Nephron progenitor cell (in vitro differentiated cells): Measurements from ENCODE around the gene HOMER3.
A peak's percentile ranks its signal among the peaks of the same experiment; 100 is the strongest.
"Not testable (repeated sequence)": the region's sequence is repeated elsewhere in the genome, so short reads cannot be mapped to it uniquely, and the experiment has no call there.

ENCODE experiments used
- DNase-seq: peaks from one replicate; pipeline ENCODE4 v3.0.0; 2021
- H3K27ac Mint-ChIP-seq: 2 replicates; pipeline ENCODE4 v1.8.0; 2021; ENCODE audit warnings: mild to moderate bottlenecking, moderate library complexity, mixed read lengths
- H3K27me3 Mint-ChIP-seq: 2 replicates; pipeline ENCODE4 v1.8.0; 2021; ENCODE audit warnings: mild to moderate bottlenecking, low read depth, mixed read lengths; ENCODE audit not compliant: poor library complexity
- H3K36me3 Mint-ChIP-seq: 2 replicates; pipeline ENCODE4 v1.8.0; 2021; ENCODE audit warnings: low read depth, mixed read lengths
- H3K4me1 Mint-ChIP-seq: 2 replicates; pipeline ENCODE4 v1.8.0; 2021; ENCODE audit warnings: mixed read lengths
- H3K4me3 Mint-ChIP-seq: 2 replicates; pipeline ENCODE4 v1.8.0; 2021; ENCODE audit warnings: mild to moderate bottlenecking, moderate library complexity, mixed read lengths
- H3K9me3 Mint-ChIP-seq: 2 replicates; pipeline ENCODE4 v1.8.0; 2021; ENCODE audit warnings: mild to moderate bottlenecking, moderate library complexity, mixed read lengths
- CTCF ChIP-seq: fragments of 200-600 bp; sonication (generic); IDR thresholded peaks from 2 replicates; pipeline ENCODE4 v1.5.0; 2021; ENCODE audit warnings: antibody characterized with exemption

The HOMER3 gene

GRCh38 chr19:18905058-18905456 lies 36.0 kb downstream of the HOMER3 start:
- no peak for DNase-seq
- H3K4me3 Mint-ChIP-seq = no peak overlapping the region
- no peaks in the 10 kb centered on the region for H3K27me3 Mint-ChIP-seq
- H3K4me1 Mint-ChIP-seq = peaks cover 7% of the 10 kb centered on the region
- H3K9me3 Mint-ChIP-seq = no peaks in the 10 kb centered on the region
- peaks cover 18% of the 10 kb centered on the region for H3K36me3 Mint-ChIP-seq
- no peak overlapping the region for H3K27ac Mint-ChIP-seq
- TF ChIP-seq CTCF = no peak

GRCh38 chr19:18904334-18905057 lies 36.5 kb downstream of the HOMER3 start:
- no peak overlapping the region for H3K4me3 Mint-ChIP-seq
- H3K9me3 Mint-ChIP-seq = no peaks in the 10 kb centered on the region
- DNase-seq = no peak
- H3K27me3 Mint-ChIP-seq = no peaks in the 10 kb centered on the region
- no peak for TF ChIP-seq CTCF
- H3K27ac Mint-ChIP-seq = no peak overlapping the region
- peaks cover 7% of the 10 kb centered on the region for H3K4me1 Mint-ChIP-seq
- peaks cover 14% of the 10 kb centered on the region for H3K36me3 Mint-ChIP-seq

GRCh38 chr19:18903156-18904037 lies 37.6 kb downstream of the HOMER3 start:
- no peak for TF ChIP-seq CTCF
- DNase-seq = no peak
- H3K9me3 Mint-ChIP-seq = no peaks in the 10 kb centered on the region
- H3K36me3 Mint-ChIP-seq = peaks cover 13% of the 10 kb centered on the region
- H3K27ac Mint-ChIP-seq = peak overlapping the region; percentile 88
- no peaks in the 10 kb centered on the region for H3K27me3 Mint-ChIP-seq
- no peak overlapping the region for H3K4me3 Mint-ChIP-seq
- H3K4me1 Mint-ChIP-seq = peaks cover 7% of the 10 kb centered on the region

- H3K4me1 Mint-ChIP-seq, DNase-seq, H3K9me3 Mint-ChIP-seq, H3K4me3 Mint-ChIP-seq, H3K27me3 Mint-ChIP-seq, H3K27ac Mint-ChIP-seq: not testable (repeated sequence)
- peaks cover 13% of the 10 kb centered on the region for H3K36me3 Mint-ChIP-seq
Measured at GRCh38 chr19:18902519-18902918, 38.5 kb downstream of the HOMER3 start.

- Mint-ChIP-seq H3K4me3 (no peak overlapping the region), H3K27ac (no peak overlapping the region), H3K9me3 (no peaks in the 10 kb centered on the region), H3K36me3 (peaks cover 13% of the 10 kb centered on the region), H3K27me3 (peaks cover 3% of the 10 kb centered on the region), H3K4me1 (peaks cover 12% of the 10 kb centered on the region)
- TF ChIP-seq CTCF = no peak
- no peak for DNase-seq
Measured at GRCh38 chr19:18901491-18901890, 39.5 kb downstream of the HOMER3 start.

GRCh38 chr19:18900700-18901481 lies 40.1 kb downstream of the HOMER3 start:
- TF ChIP-seq CTCF = no peak
- Mint-ChIP-seq H3K36me3 (peaks cover 13% of the 10 kb centered on the region), H3K27me3 (peaks cover 3% of the 10 kb centered on the region), H3K9me3 (no peaks in the 10 kb centered on the region), H3K4me1 (peaks cover 12% of the 10 kb centered on the region), H3K27ac (no peak overlapping the region), H3K4me3 (no peak overlapping the region)
- DNase-seq = no peak
